Tibial nerve (tissue), 4 donors: ENCODE results near the gene WDR27.

Experiments used
- EP300 ChIP-seq, 2 donors: sonication (generic); formaldehyde crosslinking; IDR thresholded peaks; one replicate each; pipeline ENCODE4 v1.6.1; 2017; ENCODE audit warnings: antibody characterized with exemption in 2 of 2, mild to moderate bottlenecking in 1 of 2
- POLR2A ChIP-seq, 2 donors: fragments of 450-650 bp; IDR thresholded peaks; one replicate each; pipeline ENCODE4 v1.6.1; 2017; ENCODE audit warnings: antibody characterized with exemption in 2 of 2, mild to moderate bottlenecking in 2 of 2, moderate library complexity in 2 of 2
- TF ChIP-seq, protein P1 (sequence below), 5 experiments: fragments of 200-600 bp in 3 of 5; fragments of 450-650 bp in 2 of 5; sonication (generic) in 3 of 5; IDR thresholded peaks; one replicate each; pipeline ENCODE4 v1.5.1; 2016 to 2019; ENCODE audit warnings: antibody characterized with exemption in 5 of 5, mild to moderate bottlenecking in 3 of 5, moderate library complexity in 2 of 5

DNA sequence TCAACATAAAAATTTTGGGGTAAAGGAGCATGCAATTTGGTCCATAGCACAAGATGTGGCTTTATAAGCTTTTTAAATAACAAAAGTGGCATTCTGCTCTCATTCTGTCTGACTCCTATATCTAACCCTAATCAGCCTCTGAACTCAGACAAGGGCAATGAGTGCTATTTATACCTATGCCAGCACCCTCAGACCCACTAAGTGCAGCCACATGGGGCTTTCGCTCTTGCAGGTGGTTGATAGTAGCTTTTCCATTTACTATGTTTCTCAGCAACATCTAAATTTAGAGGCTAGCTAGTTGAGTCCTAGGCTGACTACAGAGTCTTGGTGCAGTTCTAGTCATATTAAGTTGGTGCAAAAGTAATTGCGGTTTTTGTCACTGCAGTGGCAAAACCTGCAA lies 231.0 kb downstream of the WDR27 start:
- TF ChIP-seq, protein P1, sequence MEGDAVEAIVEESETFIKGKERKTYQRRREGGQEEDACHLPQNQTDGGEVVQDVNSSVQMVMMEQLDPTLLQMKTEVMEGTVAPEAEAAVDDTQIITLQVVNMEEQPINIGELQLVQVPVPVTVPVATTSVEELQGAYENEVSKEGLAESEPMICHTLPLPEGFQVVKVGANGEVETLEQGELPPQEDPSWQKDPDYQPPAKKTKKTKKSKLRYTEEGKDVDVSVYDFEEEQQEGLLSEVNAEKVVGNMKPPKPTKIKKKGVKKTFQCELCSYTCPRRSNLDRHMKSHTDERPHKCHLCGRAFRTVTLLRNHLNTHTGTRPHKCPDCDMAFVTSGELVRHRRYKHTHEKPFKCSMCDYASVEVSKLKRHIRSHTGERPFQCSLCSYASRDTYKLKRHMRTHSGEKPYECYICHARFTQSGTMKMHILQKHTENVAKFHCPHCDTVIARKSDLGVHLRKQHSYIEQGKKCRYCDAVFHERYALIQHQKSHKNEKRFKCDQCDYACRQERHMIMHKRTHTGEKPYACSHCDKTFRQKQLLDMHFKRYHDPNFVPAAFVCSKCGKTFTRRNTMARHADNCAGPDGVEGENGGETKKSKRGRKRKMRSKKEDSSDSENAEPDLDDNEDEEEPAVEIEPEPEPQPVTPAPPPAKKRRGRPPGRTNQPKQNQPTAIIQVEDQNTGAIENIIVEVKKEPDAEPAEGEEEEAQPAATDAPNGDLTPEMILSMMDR (IDR thresholded peaks at IDR 0.05) = no peak
- TF ChIP-seq POLR2A (IDR thresholded peaks at IDR 0.05) (no peak), EP300 (IDR thresholded peaks at IDR 0.05) (no peak)
